SIG-M5 treated with dmso at 0.1 percent for 504 hours (cell line): Measurements from ENCODE around the gene IGF2BP3.
"Not testable (repeated sequence)": the region's sequence is repeated elsewhere in the genome, so short reads cannot be mapped to it uniquely, and the experiment has no call there.

Experiments
- DNase-seq: peaks from one replicate; lab custom pipeline; 2025; ENCODE audit not compliant: unreplicated experiment; lab: John Stamatoyannopoulos, UW

IGF2BP3 gene

DNA sequence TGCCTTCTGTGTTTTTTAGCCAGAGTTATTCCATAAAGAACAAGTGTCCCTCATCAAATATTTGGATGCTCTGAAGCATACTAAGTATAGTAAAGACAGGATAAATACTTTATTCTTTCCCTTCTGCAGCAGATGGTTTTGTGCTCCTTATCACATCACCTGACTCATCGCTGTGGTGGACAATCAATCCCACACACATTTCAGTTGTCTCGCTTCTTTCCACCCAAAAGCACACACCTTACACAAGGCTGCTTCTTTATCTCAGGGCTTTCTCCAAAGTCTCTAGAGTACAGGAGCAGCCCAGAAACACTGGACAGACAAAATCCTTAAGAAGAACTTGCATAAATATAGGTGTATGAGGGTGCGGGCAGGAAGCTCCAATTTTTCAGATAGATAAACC is 43.4 kb downstream of the IGF2BP3 start:
- DNase-seq, result no peak

- DNase-seq, result no peak
Observed at GRCh38 chr7:23422909-23423308, 47.4 kb downstream of the IGF2BP3 start.

DNA sequence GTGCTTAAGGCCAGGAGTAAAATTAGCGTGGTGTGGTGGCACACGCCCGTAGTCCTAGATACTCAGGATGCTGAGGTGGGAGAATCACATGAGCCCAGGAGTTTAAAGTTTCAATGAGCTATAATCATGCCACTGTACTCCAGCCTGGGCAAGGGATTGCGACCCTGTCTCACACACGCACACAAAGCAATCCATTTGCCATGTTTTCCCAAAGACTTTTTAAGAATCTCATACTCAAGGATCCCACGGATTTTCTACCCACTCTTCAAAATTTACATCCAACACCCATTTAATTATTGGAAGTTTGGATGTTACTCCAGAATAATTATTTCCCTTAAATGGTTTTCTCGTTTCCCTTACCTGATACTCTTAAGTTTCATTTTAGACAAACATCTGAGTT is 47.9 kb downstream of the IGF2BP3 start:
- DNase-seq, result no peak

DNA sequence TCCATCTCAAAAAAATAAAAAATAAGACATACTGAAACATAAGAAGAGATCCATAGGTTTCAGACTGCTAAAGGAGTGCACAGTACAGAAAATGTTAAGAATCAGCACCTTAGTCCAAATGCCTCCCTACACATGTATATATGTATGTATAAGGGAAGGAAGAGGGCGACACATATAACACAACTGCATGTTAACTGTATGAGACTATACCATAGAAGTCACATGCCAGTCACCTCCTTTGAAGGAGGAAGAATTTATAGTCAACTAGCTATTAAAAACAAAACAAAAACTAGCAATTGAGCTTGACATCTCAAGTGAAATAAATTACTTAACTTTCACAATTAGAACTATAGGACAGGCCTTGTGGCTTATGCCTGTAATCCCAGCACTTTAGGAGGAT is 50.4 kb downstream of the IGF2BP3 start:
- DNase-seq, result no peak

- no peak for DNase-seq
Observed at GRCh38 chr7:23419160-23419559, 51.1 kb downstream of the IGF2BP3 start.

GRCh38 chr7:23418046-23418445 is 52.2 kb downstream of the IGF2BP3 start:
- no peak for DNase-seq

DNA sequence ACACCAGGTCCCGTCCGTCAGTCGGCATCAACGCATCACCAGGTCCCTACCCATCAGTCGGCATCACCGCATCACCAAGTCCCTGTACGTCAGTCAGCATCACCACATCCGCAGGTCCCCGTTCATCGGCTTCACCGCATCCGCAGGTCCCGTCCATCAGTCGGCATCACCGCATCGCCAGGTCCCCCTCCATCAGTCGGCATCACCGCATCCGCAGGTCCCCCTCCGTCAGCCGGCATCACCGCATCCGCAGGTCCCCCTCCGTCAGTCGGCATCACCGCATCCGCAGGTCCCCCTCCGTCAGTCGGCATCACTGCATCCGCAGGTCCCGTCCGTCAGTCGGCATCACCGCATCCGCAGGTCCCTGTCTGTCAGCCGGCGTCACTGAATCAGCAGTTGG is 55.1 kb downstream of the IGF2BP3 start:
- DNase-seq, result no peak

- DNase-seq, result peak; percentile 55
Observed at GRCh38 chr7:23410446-23411183, 59.7 kb downstream of the IGF2BP3 start.

GRCh38 chr7:23406564-23406963 is 63.7 kb downstream of the IGF2BP3 start:
- not testable (repeated sequence) for DNase-seq

GRCh38 chr7:23405240-23405618 is 65.1 kb downstream of the IGF2BP3 start:
- DNase-seq, result no peak

DNA sequence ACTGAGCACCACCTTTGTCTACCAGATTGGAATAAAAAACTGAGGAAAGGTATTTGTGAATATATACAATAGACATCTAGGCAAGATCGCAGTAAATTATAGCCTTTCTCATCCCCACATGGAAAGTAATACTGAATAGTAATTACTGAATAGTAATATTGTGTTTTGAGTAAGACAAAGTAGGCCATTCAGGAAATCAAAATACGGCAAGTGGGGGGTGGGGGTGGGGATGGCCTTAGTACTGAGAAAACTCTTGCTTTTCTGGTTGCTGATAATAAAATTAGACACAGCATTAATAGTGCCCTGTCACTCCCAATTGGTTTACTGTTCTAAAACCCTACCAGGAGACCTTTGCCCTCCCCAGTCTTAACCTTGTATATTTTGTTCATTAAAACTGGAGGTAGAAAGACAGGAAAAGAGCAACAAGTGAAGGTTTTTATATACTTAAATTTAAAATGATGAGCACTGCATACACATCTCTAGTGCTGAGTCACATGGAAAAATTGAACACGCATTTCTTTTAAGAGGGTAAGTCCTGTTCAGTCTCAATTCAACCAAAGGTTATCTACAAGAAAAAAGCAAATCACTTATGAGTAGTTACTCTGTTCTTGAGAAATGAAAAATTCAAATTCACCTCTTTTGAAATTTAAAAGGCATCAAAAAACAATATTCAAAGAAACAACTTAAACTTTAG is 65.6 kb downstream of the IGF2BP3 start:
- DNase-seq, result no peak

DNA sequence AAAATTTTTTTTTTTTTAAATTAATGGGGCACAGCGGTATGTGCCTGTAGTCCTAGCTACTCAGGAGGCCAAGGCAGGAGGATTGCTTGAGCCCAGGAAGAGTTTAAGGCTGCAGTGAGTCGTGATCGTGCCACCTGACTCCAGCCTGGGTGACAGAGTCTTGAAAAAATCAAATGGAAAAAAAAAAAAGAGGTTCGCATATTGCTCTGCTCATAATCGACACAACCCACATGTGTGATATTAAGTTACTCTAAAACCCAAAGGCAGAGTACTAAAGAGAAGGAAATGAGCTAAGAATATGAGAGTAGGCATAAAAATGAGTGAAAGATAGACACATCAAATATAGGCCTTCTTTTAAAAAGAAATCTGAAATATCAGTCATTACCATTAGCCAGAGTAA is 66.3 kb downstream of the IGF2BP3 start:
- DNase-seq, result no peak

- DNase-seq, result not testable (repeated sequence)
Observed at GRCh38 chr7:23398090-23398489, 72.2 kb downstream of the IGF2BP3 start.

DNA sequence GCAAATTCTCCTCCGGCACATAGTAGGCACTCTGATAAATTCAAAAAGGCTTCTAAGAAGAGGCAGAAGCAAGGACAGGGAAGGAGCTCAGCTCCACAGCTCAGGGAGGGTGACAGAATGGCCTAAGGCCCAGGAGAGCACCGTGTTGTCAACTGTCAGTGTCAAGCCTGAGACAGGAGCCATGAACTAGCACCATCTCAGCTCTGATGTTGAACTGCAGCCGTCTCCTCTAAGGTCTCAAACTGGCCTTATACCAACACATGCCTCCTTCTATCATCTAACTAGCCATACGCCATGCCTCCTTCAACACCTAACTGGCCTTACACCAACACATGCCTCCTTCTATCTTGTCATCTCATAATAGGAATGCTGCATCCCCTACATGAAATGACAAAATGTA is 73.0 kb downstream of the IGF2BP3 start:
- no peak for DNase-seq

DNA sequence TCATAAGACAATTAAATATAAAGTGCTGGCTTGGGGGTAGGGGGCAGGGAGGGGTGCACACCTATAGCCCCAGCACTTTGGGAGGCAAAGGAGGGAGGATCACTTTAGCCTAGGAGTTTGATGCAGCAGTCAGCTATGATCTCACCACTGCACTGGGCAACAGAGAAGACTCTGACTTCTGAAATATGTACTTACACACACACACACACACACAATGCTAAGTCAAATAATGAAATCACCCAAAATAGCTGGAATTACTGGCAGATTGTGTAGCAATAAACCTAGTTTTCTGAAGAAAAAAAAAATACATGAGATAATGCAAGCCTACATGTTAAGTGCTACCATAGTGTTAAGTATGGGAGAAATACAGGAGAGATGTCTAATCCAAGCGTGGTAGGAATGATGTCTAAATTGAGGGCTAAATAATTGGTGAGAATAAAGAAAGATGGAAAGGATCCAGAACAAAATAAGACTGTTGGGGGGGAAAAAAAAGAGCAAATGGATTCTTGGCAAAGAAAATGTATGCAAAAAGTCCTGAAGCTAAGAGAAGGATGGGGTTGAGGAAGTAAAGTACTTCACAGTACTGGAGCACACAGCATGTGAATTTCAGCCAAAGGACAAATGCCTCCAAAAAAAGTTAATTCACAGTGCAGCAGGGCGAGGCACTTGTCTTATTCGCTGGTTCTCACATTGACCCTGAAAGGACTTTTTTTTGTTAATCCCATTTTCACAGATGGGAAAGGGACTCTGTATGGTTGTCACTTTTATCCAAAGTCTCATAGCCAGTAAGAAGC is 73.9 kb downstream of the IGF2BP3 start:
- DNase-seq, result no peak

- no peak for DNase-seq
Observed at GRCh38 chr7:23394488-23395171, 75.7 kb downstream of the IGF2BP3 start.

- DNase-seq, result no peak
Observed at GRCh38 chr7:23393636-23394035, 76.7 kb downstream of the IGF2BP3 start.

DNA sequence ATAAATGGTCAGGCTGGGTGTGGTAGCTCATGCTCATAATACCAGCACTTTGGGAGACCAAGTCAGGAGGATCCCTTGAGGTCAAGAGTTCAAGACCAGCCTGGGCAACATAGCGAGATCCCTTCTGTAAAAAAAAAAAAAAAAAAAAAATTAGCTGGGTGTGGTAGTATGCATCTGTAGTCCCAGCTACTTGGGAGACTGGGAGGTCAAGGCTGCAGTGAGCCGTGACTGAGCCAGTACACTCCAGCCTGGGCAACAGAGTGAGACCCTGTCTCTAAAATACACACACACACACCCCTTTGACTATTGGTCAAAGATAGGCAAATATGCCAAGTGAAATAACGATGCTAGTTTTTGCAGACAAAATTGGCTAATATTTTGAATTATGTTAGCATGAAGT is 80.6 kb downstream of the IGF2BP3 start:
- no peak for DNase-seq

GRCh38 chr7:23387583-23387982 is 82.7 kb downstream of the IGF2BP3 start:
- DNase-seq, result no peak

- no peak for DNase-seq
Observed at GRCh38 chr7:23385140-23385539, 85.2 kb downstream of the IGF2BP3 start.

DNA sequence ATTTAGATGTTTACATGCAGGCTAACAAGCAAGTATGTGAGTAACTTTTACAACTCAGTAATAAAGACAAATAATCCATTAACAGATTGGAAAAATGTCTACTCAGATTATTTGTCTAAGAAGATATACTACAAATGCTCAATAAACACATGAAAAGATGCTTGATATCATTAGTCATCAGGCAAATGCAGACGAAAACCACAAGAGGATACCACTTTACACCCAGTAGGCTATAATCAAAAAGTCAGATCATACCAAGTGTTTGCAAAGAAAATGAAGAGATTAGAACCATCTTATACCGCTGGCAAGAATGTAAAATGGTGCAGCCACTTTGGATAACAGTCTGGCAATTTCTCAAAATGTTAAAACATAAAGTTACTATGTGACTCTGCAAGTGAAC is 87.1 kb downstream of the IGF2BP3 start:
- no peak for DNase-seq
